ENCODE measurements around the gene ABCC4. TPM values are rescaled to one million over a fixed set of nuclear protein-coding genes. Genes with fewer than 3 reads are reported as not detected.

The ABCC4 gene
- total and polyA plus RNA-seq, 2 experiments from 2014 or later: 4.3 to 12.2 TPM

- TF ChIP-seq CREB1 (CRISPR knock-in tag; IDR thresholded peaks at IDR 0.05; ENCODE audit: low read depth) (no peak), JUNB (IDR thresholded peaks at IDR 0.05; ENCODE audit: unreplicated experiment) (no peak)
Observed at GRCh38 chr13:95231393-95231792, 69.9 kb downstream of the ABCC4 start (continued).

- ATAC-seq (no peak), DNase-seq (ENCODE audit: low spot score) (no peak)
- Histone ChIP-seq H3F3A (replicated peaks; ENCODE audit: low read depth) (no peaks in the 10 kb centered on the region), H3K36me3 (ENCODE audit: insufficient read depth) (no peaks in the 10 kb centered on the region), H3K4me3 (no peak overlapping the region), H3K27ac (ENCODE audit: low read depth) (no peak overlapping the region), H3K79me2 (replicated peaks; ENCODE audit: insufficient read depth) (no peaks in the 10 kb centered on the region), H3K4me1 (ENCODE audit: insufficient read depth) (no peaks in the 10 kb centered on the region), H3K27me3 (ENCODE audit: insufficient read depth) (no peaks in the 10 kb centered on the region), H4K20me1 (replicated peaks; ENCODE audit: insufficient read depth) (no peaks in the 10 kb centered on the region; the same call in 1 of the 2 replicates), H2AFZ (no peak overlapping the region), H3K4me2 (no peak overlapping the region), H3K9me2 (ENCODE audit: insufficient read depth) (no peaks in the 10 kb centered on the region)
- no peaks in the 10 kb centered on the region for H3K4me1 Mint-ChIP-seq
- H3K4me3 Mint-ChIP-seq: no peak overlapping the region
- H3K36me3 Mint-ChIP-seq (ENCODE audit: low read depth): no peaks in the 10 kb centered on the region
- no peaks in the 10 kb centered on the region for H3K27me3 Mint-ChIP-seq (ENCODE audit: insufficient read depth, low read depth, poor library complexity)
- H3K27ac Mint-ChIP-seq: no peak overlapping the region
- H3K9me3 Mint-ChIP-seq: no peaks in the 10 kb centered on the region
- TF ChIP-seq NANOG (IDR thresholded peaks at IDR 0.05; ENCODE audit: borderline replicate concordance): no peak
- no peak for TF ChIP-seq STAT1 (IDR thresholded peaks at IDR 0.05; ENCODE audit: unreplicated experiment)
- no peak for TF ChIP-seq ZNF462 (CRISPR knock-in tag; IDR thresholded peaks at IDR 0.05)
- TF ChIP-seq ZNF114 (CRISPR knock-in tag; IDR thresholded peaks at IDR 0.05): no peak
- no peak for TF ChIP-seq REST (IDR thresholded peaks at IDR 0.05; ENCODE audit: unreplicated experiment)
Observed at GRCh38 chr13:95229855-95230254, 71.4 kb downstream of the ABCC4 start.
